ENCODE measurements around the gene CBLC.

- no peak for TF ChIP-seq POLR2AphosphoS5 (IDR thresholded peaks at IDR 0.05)
- TF ChIP-seq SMC3 (conservative IDR thresholded peaks at IDR 0.05; ENCODE audit: poor library complexity): no peak
- no peak for TF ChIP-seq CTCF (IDR thresholded peaks at IDR 0.05; ENCODE audit: poor library complexity, severe bottlenecking)
- TF ChIP-seq EZH2 (IDR thresholded peaks at IDR 0.05; ENCODE audit: borderline replicate concordance, insufficient read depth, low read length, poor library complexity, severe bottlenecking): no peak
- no peak for TF ChIP-seq EP300 (conservative IDR thresholded peaks at IDR 0.05; ENCODE audit: poor library complexity, severe bottlenecking)
- no peak for TF ChIP-seq RAD21 (conservative IDR thresholded peaks at IDR 0.05)
- no peak for TF ChIP-seq TAF1 (IDR thresholded peaks at IDR 0.05; ENCODE audit: low read depth)
- no peak for TF ChIP-seq REST (IDR thresholded peaks at IDR 0.05; ENCODE audit: borderline replicate concordance)
- TF ChIP-seq MXI1 (conservative IDR thresholded peaks at IDR 0.05; ENCODE audit: poor library complexity, severe bottlenecking): no peak
These were observed 18.4 kb upstream of the CBLC start for GRCh38 chr19:44759083-44759804.

Data from neural cell (in vitro differentiated cells).